Tibial nerve (tissue), 3 donors: ENCODE data around the gene ENPP6.

Source experiments
- EP300 ChIP-seq, 2 donors: sonication (generic); formaldehyde crosslinking; IDR thresholded peaks; one replicate each; pipeline ENCODE4 v1.6.1; 2017; ENCODE audit warnings: antibody characterized with exemption in 2 of 2, mild to moderate bottlenecking in 1 of 2
- POLR2A ChIP-seq, 2 donors: fragments of 450-650 bp; IDR thresholded peaks; one replicate each; pipeline ENCODE4 v1.6.1; 2017; ENCODE audit warnings: antibody characterized with exemption in 2 of 2, mild to moderate bottlenecking in 2 of 2, moderate library complexity in 2 of 2

GRCh38 chr4:184199780-184200179 is 17.9 kb downstream of the ENPP6 start:
- TF ChIP-seq POLR2A (IDR thresholded peaks at IDR 0.05) (no peak), EP300 (IDR thresholded peaks at IDR 0.05) (no peak)
